Activated CD4-positive, alpha-beta T cell treated with anti-CD3 and anti-CD28 coated beads for 1 hour (primary cell): ENCODE data around the gene FAM89B.

Experiments
- DNase-seq: peaks from one replicate; pipeline ENCODE4 v3.0.0-alpha.2; 2020

Gene FAM89B

DNA sequence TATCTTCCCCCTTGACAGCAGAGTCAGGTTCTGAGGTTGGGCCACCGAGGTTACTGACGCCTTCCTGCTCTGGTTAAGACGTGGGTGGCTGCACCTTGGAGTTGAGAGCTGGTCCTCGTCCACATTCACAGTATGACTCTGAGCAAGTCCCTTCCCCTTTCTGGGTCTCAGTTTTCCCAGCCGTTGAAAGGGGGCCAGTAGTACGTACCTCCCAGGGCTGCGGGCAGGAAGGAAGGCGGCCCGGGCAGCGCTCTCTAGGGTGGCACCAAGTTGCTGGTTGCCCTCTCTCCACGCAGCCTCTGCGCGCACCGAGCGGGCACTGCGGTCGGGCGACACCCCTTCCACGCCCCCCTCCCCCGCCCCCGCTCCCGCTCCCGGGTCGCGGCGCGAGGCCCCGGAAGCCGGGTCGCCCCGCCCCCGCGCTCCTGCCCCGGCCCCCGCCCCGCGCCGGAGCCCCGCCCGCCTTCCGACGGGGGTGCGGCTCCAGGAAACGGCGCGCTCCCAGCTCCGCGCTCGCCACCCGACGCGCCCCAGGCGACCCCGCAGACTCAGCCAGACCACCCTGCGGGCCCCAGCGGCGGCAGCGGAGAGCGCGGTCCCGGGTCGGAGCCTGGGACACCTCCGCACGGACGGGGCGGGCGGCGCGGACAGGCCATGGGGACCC, 3.4 kb downstream of the FAM89B start, which contains the start of gene EHBP1L1:
EHBP1L1 (plus strand) TSS at position 486 of the 664 bp plus-strand sequence. CDS start 250 bp downstream, outside the sequence.
- DNase-seq, result peak; percentile 68

DNA sequence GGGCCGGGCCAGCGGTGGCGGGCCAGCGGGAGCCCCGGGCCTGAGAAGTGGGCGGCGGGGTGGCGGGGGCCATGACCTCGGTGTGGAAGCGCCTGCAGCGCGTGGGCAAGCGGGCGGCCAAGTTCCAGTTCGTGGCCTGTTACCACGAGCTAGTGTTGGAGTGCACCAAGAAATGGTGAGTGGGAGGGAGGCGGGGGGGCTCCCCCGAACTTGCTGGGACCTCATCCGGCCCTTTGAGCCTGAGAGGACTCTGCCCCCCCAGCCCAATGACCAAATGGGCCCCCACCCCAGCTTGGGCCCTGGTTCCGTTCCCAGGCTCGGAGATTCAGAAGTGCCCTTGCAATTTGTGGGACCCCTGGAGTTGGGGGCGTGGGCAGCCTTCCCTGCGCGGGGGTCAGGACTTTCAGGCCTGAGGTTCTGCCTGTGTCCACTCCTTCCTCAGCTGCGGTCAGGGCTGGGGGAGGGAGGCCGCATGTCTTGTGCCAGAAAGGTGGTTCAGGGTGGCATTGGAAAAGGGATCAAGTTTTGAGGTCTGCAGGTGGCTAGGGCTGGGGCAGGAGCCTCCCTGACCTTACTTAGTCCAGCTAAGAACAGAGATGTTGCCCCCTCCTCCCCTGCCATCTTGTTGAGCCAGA, 4.0 kb downstream of the FAM89B start:
- DNase-seq, result no peak

DNA sequence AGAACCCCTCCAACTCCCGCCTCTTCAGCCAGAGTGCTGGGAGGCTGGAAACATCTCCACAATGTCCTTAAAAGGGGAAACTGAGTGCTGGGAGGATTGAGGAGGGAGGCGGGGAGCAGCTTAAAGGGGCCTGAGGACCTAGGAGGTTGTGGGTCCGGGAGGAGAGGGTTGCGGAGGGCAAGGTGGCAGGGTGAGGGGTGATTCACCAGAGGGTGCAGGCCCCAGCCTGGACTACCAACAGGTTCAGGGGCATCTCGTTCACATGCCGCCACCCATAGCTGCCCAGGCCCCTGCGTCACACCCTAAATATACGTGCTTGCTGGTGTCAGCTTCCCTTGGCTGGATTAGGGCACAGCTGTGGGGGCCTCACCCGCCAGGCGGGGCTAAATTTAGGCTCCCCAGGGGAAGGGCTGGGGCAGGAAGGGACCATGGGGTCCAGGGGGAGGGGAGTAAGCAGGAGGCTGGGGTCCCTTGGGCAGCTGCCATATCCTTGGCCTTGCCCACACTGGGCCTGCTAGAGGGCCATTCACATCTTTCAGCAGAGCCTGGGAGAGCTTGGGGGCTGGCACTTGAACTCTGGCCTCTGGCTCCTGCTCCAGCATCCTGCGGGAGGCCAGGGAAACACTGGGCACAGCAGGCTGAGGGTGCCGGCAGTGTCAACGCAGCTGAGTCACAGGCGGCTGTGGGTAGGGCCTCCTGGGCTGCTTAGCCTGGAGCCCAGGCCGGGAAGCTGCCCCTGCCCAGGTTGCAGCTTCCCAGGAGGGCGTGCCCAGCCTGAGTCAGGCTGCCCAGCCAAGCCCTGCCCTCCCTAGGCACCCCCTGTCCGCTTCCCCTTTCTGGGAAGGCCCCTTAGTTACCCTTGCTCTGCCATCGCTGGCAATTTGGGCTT, 4.8 kb downstream of the FAM89B start:
- no peak for DNase-seq

DNA sequence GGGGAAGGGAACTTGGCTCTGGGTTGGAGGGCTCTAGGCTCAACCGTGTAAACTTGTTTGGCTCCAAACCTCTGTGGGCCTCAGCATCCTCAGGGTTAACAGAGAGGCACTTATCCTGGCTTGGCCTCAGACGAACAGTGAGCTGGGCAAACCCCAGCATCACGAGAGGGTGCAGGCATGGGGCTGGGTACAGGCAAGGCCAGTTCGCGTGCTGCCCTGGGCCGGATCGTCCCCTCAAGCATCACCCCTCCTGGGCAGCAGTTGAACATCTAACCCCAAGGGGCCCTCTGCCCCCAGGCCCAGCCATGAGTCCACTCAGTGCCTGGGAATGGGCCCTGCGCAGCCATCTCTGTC, 5.4 kb downstream of the FAM89B start:
- DNase-seq, result no peak

DNA sequence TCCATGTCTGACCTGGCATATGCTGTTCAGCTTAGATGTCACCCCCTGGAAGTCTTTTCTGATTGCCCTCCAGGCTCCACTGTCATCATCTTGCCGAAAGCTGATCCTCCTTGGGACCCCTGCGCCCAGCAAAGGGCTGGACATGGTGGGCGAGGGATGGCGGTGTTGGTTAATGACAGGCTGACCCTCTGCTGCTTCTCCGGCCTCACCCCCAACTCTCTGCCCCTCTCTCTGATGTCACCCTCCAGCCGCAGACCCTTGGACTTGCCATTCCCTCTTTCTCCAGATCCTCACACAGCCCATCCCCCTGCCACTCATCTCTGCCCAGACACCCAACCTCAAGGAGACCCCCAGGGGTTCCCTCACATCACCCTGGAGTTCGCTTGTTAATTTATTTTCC, 5.8 kb downstream of the FAM89B start:
- DNase-seq, result no peak

DNA sequence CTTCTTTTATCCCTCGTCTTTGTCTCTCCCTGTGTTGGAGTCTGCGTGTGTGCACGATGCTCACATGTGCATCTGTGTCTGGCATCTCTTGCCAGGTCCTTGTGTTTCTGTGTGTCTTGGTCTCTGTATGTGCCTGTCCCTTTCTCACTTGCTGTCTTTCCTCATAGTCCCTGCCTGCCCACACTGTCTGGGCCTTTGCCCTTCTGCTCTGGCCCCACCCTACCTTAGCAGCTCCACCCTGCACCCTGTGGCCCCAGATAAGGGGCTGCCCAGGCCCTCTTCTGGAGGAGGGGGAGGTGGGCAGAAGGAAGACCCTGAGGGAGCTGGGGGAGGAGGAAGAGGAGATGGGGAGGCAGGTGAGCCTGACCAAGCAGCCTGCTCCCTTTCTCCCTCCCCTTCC, 6.3 kb downstream of the FAM89B start:
- no peak for DNase-seq

DNA sequence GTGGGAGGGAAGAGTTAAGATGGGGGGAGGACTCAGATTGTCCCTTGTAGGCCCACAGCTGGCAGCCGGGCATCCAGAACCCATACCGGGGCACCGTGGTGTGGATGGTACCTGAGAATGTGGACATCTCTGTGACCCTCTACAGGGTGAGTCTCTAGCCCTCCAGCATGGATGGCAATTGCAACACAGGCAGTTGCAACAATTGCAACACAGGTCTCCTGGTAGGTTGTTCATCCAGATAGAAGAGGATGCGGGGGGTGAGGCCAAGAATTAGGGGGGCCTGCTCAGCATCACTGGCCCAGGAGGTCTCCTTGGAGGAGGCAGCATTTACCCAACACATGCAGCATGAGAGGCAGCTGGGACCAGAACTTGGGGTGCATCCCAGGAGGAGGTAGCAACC, 7.0 kb downstream of the FAM89B start:
- no peak for DNase-seq

DNA sequence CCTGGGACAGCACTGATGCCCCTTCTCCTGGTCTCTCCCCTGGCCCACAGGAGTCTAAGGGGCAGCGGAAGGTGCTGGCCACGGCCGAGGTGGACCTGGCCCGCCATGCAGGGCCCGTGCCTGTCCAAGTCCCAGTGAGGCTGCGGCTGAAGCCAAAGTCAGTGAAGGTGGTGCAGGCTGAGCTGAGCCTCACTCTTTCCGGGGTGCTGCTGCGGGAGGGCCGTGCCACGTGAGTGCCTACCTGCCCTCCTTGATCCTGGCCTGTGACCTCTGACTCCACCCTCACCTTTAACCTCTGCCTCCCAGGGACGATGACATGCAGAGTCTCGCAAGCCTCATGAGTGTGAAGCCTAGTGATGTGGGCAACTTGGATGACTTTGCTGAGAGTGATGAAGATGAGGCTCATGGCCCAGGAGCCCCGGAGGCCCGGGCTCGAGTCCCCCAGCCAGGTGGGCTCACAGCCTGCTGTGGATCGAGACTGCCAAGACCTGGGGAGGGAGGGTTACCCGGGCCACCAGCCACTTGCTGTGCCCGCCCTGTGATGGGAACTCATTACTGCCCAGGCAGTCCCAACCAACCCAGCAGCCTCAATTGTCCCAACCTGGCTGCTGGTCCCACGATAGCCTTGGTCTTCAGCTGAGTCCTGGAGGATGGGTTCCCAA, 7.8 kb downstream of the FAM89B start:
- no peak for DNase-seq

DNA sequence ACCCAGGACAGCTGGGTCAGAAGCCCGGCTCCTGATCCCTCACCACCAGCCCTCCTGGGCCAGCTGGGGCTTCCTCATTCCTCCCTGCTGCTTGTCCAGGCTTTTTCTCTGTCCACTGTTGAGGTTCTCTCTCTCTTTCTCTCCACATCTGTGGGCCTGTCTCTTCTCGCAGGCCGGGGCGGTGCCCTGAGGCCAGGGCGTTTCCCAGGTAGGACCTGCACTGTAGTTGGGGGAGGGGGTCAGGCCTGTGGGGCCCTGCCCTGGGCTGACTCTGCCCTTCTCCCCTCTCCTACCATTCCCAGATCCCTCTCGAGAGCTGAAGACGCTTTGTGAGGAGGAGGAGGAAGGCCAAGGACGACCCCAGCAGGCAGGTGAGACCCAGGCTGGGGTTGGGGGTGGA, 8.4 kb downstream of the FAM89B start:
- no peak for DNase-seq

DNA sequence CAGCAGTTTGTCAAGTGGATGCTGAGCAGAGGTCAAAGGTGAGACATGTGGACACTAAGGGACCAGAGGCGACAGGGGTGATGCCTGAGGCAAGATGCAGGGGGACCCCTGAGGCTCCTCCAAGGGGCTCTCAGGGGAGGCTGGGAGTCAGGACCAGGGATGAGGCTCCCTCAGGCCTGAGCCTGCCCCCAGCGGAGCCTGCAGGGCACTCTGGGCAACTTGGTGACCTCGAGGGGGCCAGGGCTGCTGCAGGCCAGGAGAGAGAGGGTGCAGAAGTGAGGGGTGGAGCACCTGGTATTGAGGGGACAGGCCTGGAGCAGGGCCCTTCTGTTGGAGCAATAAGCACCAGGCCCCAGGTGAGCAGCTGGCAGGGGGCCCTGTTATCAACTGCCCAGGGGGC, 9.6 kb downstream of the FAM89B start:
- DNase-seq, result no peak

DNA sequence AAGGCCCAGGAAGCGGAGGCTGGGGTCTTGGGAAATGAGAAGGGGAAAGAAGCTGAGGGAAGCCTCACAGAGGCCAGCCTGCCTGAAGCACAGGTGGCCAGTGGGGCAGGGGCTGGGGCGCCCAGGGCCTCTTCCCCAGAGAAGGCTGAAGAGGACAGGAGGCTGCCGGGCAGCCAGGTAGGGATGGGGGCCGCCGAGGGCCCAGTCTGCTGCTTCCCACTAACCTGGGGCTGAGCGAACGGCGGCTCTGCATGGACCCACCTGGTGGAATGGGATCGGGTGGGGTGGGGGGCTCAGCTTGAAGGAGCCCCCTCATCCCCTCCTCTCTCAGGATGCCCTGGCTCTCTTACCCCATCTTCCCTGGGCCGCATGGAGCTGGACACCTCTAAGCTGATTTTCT, 11.3 kb downstream of the FAM89B start:
- DNase-seq, result no peak

DNA sequence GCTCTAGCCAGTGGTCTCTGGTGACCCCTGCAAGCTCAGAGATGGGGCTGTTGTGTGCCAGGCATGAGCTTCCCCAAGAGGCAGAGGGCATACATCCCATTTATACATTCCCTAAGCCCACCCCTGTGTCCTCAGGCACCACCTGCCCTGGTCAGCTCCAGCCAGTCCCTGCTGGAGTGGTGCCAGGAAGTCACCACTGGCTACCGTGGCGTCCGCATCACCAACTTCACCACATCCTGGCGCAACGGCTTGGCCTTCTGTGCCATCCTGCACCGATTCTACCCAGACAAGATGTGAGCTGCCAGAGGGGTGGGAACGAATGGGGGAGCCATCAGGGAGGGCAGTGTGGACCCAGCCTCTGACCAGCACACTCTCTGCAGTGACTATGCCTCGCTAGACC, 11.8 kb downstream of the FAM89B start:
- DNase-seq, result no peak

DNA sequence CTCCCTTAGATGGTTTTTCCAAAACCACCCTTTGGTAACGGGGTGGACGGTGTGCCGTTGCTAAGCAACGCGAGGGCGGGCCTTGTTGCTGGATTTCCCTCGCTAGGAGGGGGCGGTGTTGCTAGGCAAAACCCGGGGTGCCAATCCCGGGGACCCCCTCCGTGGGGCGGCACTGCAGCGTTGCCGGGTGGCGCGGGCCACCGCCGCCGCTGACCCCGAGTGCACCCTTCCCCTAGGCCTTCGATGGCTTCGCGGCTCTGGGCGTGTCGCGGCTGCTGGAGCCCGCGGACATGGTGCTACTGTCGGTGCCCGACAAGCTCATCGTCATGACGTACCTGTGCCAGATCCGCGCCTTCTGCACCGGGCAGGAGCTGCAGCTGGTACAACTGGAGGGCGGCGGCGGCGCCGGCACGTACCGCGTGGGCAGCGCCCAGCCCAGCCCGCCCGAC, 12.4 kb downstream of the FAM89B start:
- no peak for DNase-seq

DNA sequence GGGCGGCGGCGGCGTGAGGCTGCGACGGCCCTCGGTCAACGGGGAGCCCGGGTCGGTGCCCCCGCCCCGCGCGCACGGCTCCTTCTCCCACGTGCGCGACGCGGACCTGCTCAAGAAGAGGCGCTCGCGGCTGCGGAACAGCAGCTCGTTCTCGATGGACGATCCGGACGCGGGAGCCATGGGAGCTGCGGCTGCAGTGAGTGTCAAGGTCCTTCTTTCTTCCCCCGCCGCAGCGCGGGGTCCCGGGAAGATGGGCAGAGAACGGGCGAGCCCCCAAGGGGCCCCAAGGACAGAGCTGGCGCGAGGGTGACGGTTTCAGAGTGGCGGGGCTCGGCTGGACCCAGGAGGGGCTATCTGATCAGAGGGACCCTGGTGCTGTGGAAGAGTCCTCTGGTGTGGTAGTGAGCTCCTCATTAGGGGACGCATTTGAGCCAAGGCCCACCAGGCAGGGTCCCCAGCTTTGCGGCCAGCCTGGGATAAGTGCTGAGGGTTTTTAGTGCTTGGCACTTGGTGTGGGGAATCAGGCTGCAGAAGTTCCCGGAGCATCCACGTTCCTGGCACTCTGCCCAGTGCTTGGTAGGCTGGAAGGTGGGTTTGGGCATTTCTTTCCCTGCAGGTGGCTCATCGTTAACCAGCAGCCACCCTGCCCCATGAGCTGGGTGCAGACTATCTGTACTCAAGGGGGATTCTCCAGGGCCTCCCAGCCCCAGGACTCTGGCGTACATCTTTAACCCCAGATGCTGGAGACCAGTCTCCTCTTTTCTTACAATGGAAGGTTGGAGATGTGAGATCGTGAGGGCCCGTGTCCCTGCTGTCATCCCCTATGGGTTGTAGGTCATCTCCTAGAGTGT, 13.3 kb downstream of the FAM89B start:
- no peak for DNase-seq

DNA sequence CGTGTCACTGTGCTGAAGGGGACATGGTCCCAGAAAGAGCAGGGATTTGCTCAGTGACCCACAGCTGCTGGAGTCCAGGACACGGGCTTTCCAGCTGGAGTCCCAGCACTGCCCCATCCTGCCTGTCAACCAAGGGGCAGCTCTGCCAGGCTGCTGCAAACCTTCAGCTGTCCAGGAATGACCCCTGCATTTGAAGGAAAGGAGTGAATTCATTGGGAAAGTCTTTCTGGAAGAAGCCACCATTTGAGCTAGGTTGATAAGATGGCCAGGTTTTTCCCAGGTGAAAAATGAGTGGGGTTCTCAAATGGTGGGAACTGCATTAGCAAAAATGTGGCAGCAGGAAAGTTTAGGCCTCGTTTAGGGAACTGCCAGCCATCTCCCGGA, 13.9 kb downstream of the FAM89B start:
- DNase-seq, result no peak

DNA sequence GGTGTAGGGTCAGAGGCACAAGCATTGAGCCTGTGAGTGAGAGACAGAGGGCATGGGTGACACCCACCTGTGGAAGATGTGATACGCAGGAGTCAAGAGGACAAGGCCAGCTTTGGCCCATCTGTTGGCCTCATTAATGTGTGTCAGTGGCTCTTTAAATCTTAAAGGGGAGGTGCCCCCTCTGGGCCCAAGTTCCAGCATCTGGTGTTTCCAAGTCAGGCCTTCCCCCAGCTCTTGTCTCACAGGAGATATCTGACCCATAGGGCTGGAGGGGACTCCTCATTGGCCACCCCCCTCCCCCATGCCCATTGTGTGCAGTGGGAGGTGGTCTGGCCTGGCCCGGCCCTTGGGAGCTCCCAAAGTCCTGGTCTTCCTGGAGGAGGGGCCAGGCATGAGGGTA, 14.3 kb downstream of the FAM89B start:
- no peak for DNase-seq

DNA sequence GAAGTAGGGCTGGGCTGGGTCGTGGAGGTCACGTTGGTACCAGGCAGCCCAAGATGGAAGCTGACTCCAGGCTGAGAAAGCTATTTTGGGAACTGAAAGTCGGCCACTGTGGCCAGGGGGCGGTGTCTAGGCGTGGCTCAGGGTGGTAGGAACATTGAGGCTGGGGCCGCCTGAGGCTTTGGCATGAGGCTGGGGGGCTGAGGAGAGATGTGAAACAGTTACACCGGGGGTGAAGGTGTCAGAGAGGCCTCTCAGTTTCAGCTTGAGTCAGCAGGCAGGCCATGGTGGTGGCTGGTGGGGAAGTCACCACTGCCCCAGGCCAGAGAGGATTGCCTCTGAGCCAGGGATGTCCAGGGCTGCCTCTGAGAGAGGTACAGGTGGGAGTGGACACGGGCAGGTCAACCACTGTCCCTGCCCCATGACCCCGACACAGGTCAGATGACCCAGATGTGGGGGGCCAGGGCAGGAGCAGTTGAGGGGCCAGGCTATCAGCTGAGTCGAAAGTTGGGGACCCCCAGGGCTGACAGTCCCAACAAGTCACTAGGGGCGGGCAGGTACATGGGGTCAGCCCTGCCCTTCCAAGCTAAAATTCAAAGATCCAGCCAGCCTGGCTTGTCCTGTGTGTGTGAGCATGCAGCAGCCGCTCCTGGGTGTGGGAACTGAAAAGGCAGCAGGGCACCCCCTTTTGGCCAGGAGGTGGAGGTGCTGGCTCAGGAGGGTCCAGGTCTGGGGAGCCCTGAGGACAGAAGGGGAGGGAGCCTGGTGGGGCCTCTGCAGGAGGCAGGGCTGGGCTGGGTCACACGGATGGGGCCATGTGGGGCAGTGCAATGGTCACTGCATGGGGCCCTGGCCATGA, 16.1 kb downstream of the FAM89B start:
- peak; percentile 68 for DNase-seq

DNA sequence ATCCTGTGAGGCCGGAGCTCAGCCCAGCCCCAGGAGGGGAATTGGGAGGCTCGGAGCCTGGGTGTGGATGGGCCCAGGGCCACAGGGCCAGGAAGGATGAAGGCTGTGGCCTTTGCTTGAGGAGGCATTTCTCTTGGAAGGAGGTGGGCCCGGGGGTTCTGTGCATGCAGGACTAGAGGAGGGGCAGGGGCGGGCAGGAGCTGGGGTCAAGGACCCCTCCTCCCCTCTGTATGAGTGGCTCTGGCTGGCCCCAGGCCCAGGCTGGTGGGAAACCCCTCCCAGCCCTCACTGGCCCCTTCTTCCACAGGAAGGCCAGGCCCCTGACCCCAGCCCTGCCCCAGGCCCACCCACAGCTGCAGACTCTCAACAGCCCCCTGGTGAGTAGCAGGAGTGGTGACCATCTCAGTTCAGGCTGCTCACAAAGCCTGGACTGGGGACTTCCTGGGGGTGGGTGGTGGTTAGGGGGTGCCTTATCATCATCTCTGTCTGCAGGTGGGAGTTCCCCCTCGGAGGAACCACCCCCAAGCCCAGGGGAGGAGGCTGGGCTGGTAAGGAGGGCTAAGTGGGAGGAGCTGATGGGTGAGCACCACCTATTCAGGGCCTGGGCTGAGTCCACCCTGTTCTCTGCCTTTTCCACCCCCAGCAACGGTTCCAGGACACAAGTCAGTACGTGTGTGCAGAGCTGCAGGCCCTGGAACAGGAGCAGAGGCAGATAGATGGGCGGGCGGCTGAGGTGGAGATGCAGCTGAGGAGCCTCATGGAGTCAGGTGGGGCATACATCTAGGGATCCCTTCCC, 17.3 kb downstream of the FAM89B start:
- DNase-seq, result no peak

DNA sequence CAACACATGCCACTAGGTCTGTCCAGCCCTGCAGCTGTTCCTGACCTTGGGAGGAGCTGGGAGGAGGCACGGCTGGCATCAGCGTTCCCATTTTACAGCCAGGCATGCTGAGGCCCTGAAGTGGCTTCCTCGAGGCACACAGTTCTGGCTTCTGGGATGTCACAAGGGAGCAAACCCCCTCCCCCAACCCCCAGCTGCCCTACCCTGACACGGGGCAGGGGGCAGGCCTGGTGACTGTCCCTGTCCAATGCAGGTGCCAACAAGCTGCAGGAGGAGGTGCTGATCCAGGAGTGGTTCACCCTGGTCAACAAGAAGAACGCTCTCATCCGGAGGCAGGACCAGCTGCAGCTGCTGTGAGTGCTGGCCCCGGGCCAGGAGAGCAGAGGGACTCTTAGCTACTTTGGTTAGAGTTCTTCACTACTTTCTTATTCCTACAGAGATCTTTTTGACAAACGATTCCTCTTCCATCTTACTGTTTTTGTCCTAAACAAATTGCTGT, 18.0 kb downstream of the FAM89B start:
- no peak for DNase-seq
